Mucosa of rectum (tissue), 2 donors: ENCODE data around the gene DCBLD1.

Experiments used
- H3K27ac ChIP-seq, 2 donors: one replicate each; pipeline ENCODE4 v1.7.0; 2013; ENCODE audit warnings: inconsistent platforms in 2 of 2, low read depth in 2 of 2, low read length in 2 of 2
- H3K27me3 ChIP-seq, 2 donors: one replicate each; pipeline ENCODE4 v1.7.0; 2013; ENCODE audit warnings: low read length in 2 of 2; ENCODE audit not compliant: control insufficient read depth in 2 of 2, insufficient read depth in 2 of 2
- H3K36me3 ChIP-seq, 2 donors: one replicate each; pipeline ENCODE4 v1.7.0; 2013; ENCODE audit warnings: low read length in 2 of 2; ENCODE audit not compliant: control insufficient read depth in 2 of 2, insufficient read depth in 2 of 2
- H3K4me1 ChIP-seq, 2 donors: one replicate each; pipeline ENCODE4 v1.7.0; 2013; ENCODE audit warnings: low read length in 2 of 2, mild to moderate bottlenecking in 1 of 2; ENCODE audit not compliant: control insufficient read depth in 2 of 2, insufficient read depth in 2 of 2
- H3K4me3 ChIP-seq, 2 donors: one replicate each; pipeline ENCODE4 v1.7.0; 2013; ENCODE audit warnings: low read length in 2 of 2
- H3K9ac ChIP-seq, 2 donors: one replicate each; pipeline ENCODE4 v1.7.0; 2013; ENCODE audit warnings: low read length in 2 of 2, low read depth in 1 of 2, mild to moderate bottlenecking in 1 of 2
- H3K9me3 ChIP-seq, 2 donors: one replicate each; pipeline ENCODE4 v1.7.0; 2013; ENCODE audit warnings: low read length in 2 of 2; ENCODE audit not compliant: control insufficient read depth in 2 of 2
- donor health status: healthy.
- donor health status: Normal muscosa, but diverticular disease.

Gene DCBLD1

DNA sequence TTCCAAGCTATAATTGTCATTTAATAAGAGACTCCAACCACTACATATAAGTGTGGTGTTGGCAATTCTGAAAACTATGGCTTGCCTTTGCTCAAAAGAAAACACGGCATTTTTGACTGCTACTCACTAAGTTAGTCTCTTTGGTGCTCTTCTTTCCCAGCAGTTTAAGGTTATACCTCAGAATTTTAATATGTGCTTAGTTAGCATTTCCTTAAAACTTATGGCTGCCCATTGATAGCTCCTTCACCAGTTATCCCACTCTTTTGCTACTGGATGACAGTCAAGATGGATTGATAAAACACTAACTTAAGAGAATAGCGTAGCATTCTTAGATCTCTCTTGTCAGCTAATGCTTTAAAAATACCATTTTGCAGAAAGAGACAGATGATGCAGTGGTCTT lies 85.8 kb downstream of the DCBLD1 start:
- H3K9ac ChIP-seq = no peak overlapping the region
- no peak overlapping the region for H3K4me3 ChIP-seq
- no peak overlapping the region for H3K27ac ChIP-seq
- H3K9me3 ChIP-seq = no peaks in the 10 kb centered on the region
- H3K36me3 ChIP-seq = peaks cover 37 to 63% of the 10 kb centered on the region in 2 donors
- H3K27me3 ChIP-seq = no peaks in the 10 kb centered on the region
- H3K4me1 ChIP-seq = no peaks in the 10 kb centered on the region

DNA sequence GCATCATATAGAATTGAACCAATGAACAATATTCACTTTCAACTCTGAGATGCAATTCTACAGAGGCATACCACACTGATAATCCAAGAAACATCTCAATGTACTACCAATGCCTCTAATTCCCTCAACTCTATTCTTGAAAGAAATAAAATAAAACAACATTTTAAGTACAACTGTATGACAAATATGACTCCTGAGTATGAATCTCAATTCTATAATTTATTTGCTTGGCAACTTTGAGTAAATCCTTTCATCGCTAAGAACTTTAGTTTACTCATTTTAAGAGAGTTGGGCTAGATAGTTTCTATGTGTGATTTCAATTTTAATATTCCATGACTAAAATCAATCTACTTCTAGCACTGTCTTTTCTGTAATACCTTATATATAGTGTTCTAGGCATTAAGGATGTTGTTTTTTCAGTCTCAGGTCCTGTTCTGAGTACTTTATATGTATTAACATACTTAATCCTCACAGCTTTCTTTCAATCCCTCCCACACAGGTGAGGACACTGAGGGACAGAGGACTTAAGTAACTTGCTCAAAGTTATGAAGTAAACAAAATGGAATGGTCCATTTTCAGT lies 86.4 kb downstream of the DCBLD1 start:
- H3K9ac ChIP-seq = no peak overlapping the region
- H3K36me3 ChIP-seq = peaks cover 36 to 64% of the 10 kb centered on the region in 2 donors
- H3K27ac ChIP-seq = no peak overlapping the region
- H3K4me3 ChIP-seq = no peak overlapping the region
- H3K9me3 ChIP-seq = no peaks in the 10 kb centered on the region
- no peaks in the 10 kb centered on the region for H3K27me3 ChIP-seq
- no peaks in the 10 kb centered on the region for H3K4me1 ChIP-seq

GRCh38 chr6:117573006-117573680 lies 90.7 kb downstream of the DCBLD1 start:
- H3K36me3 ChIP-seq = peaks cover 38 to 42% of the 10 kb centered on the region in 2 donors

GRCh38 chr6:117574198-117574597 lies 91.7 kb downstream of the DCBLD1 start:
- no peak overlapping the region for H3K27ac ChIP-seq
- H3K27me3 ChIP-seq = no peaks in the 10 kb centered on the region
- H3K36me3 ChIP-seq = peaks cover 29 to 33% of the 10 kb centered on the region in 2 donors
- H3K4me1 ChIP-seq = no peaks in the 10 kb centered on the region
- no peak overlapping the region for H3K4me3 ChIP-seq
- no peaks in the 10 kb centered on the region for H3K9me3 ChIP-seq
- H3K9ac ChIP-seq = no peak overlapping the region

More at GRCh38 chr6:117573006-117573680, 90.7 kb downstream of the DCBLD1 start:
- Histone ChIP-seq H3K4me3 (no peak overlapping the region), H3K9ac (no peak overlapping the region), H3K27me3 (no peaks in the 10 kb centered on the region), H3K9me3 (no peaks in the 10 kb centered on the region), H3K4me1 (no peaks in the 10 kb centered on the region), H3K27ac (no peak overlapping the region)

DNA sequence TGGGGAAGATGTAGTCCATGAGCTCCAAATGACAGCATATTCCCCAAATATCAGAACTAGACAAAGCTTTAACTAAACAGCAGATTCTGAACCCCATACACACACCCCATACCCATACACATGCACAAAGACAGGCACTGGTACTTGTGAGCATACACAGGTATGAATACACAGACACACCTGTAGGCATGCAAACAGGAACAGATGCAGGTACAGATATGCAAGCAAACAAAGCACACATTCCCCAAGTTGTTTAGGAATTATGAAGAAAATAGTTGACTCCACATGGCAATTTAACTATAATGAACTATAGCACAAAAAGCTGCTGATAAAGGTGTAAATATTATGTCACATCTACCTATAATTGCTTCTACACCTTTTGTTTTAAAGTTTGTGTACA lies 103.2 kb downstream of the DCBLD1 start:
- peaks cover 5 to 8% of the 10 kb centered on the region in 2 donors for H3K36me3 ChIP-seq
- H3K9me3 ChIP-seq = no peaks in the 10 kb centered on the region

DNA sequence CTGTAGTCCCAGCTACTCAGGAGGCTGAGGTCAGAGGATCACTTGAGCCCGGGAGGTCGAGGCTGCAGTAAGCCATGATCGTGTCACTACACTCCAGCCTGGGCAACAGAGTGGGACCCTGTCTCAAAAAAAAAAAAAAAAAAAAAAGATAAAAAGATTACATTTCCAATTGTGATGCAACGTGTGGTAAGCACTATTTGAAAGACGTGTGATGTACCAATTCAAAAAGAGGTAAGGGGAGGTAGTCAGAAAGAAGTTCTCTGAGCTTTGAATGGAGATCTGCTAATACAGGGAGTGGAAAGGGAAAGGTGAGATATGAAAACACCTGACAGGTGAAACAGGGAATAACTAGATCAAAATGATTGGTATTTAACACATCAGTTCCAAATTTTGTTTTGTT lies 108.0 kb downstream of the DCBLD1 start:
- H3K9ac ChIP-seq = no peak overlapping the region
- H3K36me3 ChIP-seq = peaks cover 3 to 4% of the 10 kb centered on the region in 2 donors
- no peak overlapping the region for H3K27ac ChIP-seq
- H3K4me3 ChIP-seq = no peak overlapping the region
- H3K27me3 ChIP-seq = no peaks in the 10 kb centered on the region
- H3K4me1 ChIP-seq = peaks cover 6 to 11% of the 10 kb centered on the region in 2 donors
- H3K9me3 ChIP-seq = no peaks in the 10 kb centered on the region

More for the DNA sequence above, 103.2 kb downstream of the DCBLD1 start:
- Histone ChIP-seq H3K4me3 (no peak overlapping the region), H3K27me3 (no peaks in the 10 kb centered on the region), H3K4me1 (no peaks in the 10 kb centered on the region), H3K9ac (no peak overlapping the region), H3K27ac (no peak overlapping the region)

- H3K27ac ChIP-seq = peak overlapping the region in 1 of 2 donors; percentile 73
Observed at GRCh38 chr6:117591405-117591804, 108.9 kb downstream of the DCBLD1 start.

DNA sequence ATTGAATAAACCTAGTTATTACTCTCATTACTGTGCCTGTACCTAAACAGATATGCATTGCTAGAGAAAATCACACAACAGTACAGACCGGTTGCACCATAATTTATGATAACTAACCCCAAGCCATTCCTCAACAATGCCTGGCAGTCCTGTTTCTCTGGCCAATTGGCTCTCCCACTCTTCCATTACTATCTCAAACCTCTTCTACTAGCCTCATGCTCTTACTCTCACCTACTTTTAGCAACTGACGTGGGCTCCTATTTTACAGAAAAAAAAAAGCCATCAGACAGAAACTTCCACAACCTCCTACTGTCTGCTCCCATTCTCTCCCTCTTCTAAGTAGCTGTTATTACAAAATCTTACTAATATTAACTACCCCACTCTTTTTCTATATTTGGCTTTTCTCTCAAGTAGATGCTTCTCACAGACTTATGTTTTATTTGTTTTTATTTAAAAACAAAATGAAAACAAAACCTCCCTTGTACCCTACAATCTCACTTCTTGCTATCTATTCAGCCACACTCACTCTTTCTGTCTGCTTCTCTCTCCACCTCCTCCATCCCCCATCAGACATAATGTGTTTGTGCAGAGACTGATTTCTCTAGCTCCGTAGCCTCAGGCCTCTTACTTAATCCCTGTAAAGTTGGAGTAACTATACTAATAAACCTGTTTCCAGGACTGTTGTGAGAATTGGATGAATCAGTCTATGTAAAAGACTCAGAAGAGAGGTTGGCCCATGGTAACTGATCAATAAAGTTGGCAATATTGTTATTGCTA lies 110.7 kb downstream of the DCBLD1 start:
- Histone ChIP-seq H3K4me1 (peaks cover 6 to 11% of the 10 kb centered on the region in 2 donors), H3K9ac (no peak overlapping the region), H3K36me3 (peaks cover 3 to 4% of the 10 kb centered on the region in 2 donors), H3K9me3 (no peaks in the 10 kb centered on the region), H3K27me3 (no peaks in the 10 kb centered on the region), H3K27ac (no peak overlapping the region), H3K4me3 (no peak overlapping the region)

More at GRCh38 chr6:117591405-117591804, 108.9 kb downstream of the DCBLD1 start:
- Histone ChIP-seq H3K36me3 (peaks cover 3 to 4% of the 10 kb centered on the region in 2 donors), H3K4me1 (peaks cover 6 to 11% of the 10 kb centered on the region in 2 donors), H3K9ac (peak overlapping the region in 1 of 2 donors; percentile 19), H3K9me3 (no peaks in the 10 kb centered on the region), H3K4me3 (no peak overlapping the region), H3K27me3 (no peaks in the 10 kb centered on the region)

DNA sequence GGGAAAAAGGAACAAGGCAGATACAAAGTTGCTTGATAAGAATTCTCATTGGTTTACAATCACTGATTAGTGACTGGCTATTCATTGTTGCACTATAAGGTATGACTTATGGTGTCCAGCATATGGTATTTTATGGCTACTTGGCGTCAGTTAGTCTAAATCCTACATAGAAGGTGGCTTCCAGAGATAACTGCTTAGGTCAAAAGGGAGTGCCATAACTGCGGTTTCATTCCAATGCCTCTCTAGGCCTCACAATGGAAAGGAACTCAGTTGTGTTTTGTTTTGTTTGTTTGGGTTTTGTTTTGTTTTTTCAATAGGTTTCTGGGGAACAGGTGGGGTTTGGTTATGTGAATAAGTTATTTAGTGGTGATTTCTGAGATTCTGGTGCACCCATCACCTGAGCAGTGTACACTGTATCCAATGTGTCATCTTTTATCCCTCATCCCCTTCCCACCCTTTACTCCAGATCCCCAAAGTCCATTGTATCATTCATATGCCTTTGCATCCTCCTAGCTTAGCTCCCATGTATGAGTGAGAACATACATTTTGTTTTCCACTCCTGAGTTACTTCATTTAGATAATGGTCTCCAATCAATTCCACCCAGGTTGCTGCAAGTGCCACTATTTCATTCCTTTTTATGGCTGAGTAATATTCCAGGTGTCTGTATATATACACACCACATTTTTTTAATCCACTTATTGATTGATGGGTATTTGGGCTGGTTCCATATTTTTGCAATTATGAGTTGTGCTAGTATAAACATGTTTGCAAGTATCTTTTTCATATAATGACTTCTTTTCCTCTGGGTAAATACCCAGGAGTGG lies 112.8 kb downstream of the DCBLD1 start:
- Histone ChIP-seq H3K4me1 (peaks cover 6 to 15% of the 10 kb centered on the region in 2 donors), H3K4me3 (no peak overlapping the region), H3K9me3 (no peaks in the 10 kb centered on the region), H3K27me3 (no peaks in the 10 kb centered on the region), H3K9ac (no peak overlapping the region), H3K36me3 (peaks cover 0 to 3% of the 10 kb centered on the region in 2 donors), H3K27ac (peak overlapping the region; percentile 17 to 57)
